Activated CD4-positive, CD25-positive, alpha-beta regulatory T cell (primary cell): ENCODE data around the gene SCARF2.
"Not testable (repeated sequence)": the region's sequence is repeated elsewhere in the genome, so short reads cannot be mapped to it uniquely, and the experiment has no call there.

Source experiments
- DNase-seq, 4 experiments: peaks; one replicate each; lab custom pipeline; 2025; lab: John Stamatoyannopoulos, UW

The SCARF2 gene

GRCh38 chr22:20459862-20460261 is 22.2 kb upstream of the SCARF2 start:
- DNase-seq, result no peak

- DNase-seq, result no peak
These were observed 21.5 kb upstream of the SCARF2 start for GRCh38 chr22:20459152-20459542.

GRCh38 chr22:20458530-20459151 is 21.0 kb upstream of the SCARF2 start:
- DNase-seq, result no peak

GRCh38 chr22:20457506-20458240 is 20.0 kb upstream of the SCARF2 start:
- DNase-seq, result no peak

- no peak for DNase-seq
These were observed 19.1 kb upstream of the SCARF2 start for GRCh38 chr22:20456722-20457076.

- peak; percentile 41 to 51 (median 50) for DNase-seq
These were observed 18.6 kb upstream of the SCARF2 start for GRCh38 chr22:20456064-20456721.

GRCh38 chr22:20455709-20456063 is 18.1 kb upstream of the SCARF2 start:
- DNase-seq, result no peak

GRCh38 chr22:20453222-20453621 is 15.6 kb upstream of the SCARF2 start:
- DNase-seq, result no peak

GRCh38 chr22:20451920-20452319 is 14.3 kb upstream of the SCARF2 start:
- no peak for DNase-seq

GRCh38 chr22:20451129-20451778 is 13.6 kb upstream of the SCARF2 start:
- not testable (repeated sequence) for DNase-seq

GRCh38 chr22:20450551-20450906 is 12.9 kb upstream of the SCARF2 start:
- no peak for DNase-seq

GRCh38 chr22:20449819-20450550 is 12.4 kb upstream of the SCARF2 start:
- DNase-seq, result no peak

GRCh38 chr22:20448630-20449029 is 11.0 kb upstream of the SCARF2 start:
- no peak for DNase-seq

GRCh38 chr22:20446383-20446970 is 8.9 kb upstream of the SCARF2 start:
- DNase-seq, result no peak

- no peak for DNase-seq
These were observed 6.7 kb upstream of the SCARF2 start for GRCh38 chr22:20444325-20444724.

- DNase-seq, result no peak
These were observed 5.1 kb upstream of the SCARF2 start for GRCh38 chr22:20442485-20443284.

GRCh38 chr22:20441631-20442484 is 4.2 kb upstream of the SCARF2 start:
- no peak for DNase-seq

- DNase-seq, result no peak
These were observed 3.3 kb upstream of the SCARF2 start for GRCh38 chr22:20440637-20441591.
